ENCODE data around the gene RRP8. TPM values are rescaled to one million over a fixed set of nuclear protein-coding genes. Genes with fewer than 3 reads are reported as not detected.

Gene RRP8
- total RNA-seq, 1 experiment from 2014 or later: 17.4 TPM

GRCh38 chr11:6632116-6633073 lies 29.0 kb upstream of the RRP8 start:
- no peak for DNase-seq (ENCODE audit: low read depth)

GRCh38 chr11:6631361-6631890 lies 28.0 kb upstream of the RRP8 start:
- DNase-seq (ENCODE audit: low read depth): no peak

- no peak for DNase-seq (ENCODE audit: low read depth)
Measured at GRCh38 chr11:6630632-6631291, 27.3 kb upstream of the RRP8 start.

GRCh38 chr11:6629892-6630631 lies 26.6 kb upstream of the RRP8 start:
- no peak for DNase-seq (ENCODE audit: low read depth)

- DNase-seq (ENCODE audit: low read depth): no peak
Measured at GRCh38 chr11:6629573-6629891, 26.1 kb upstream of the RRP8 start.

GRCh38 chr11:6628526-6628925 lies 25.1 kb upstream of the RRP8 start:
- DNase-seq (ENCODE audit: low read depth): no peak

GRCh38 chr11:6627762-6628241 lies 24.4 kb upstream of the RRP8 start:
- no peak for DNase-seq (ENCODE audit: low read depth)

GRCh38 chr11:6626971-6627761 lies 23.8 kb upstream of the RRP8 start:
- no peak for DNase-seq (ENCODE audit: low read depth)

- DNase-seq (ENCODE audit: low read depth): no peak
Measured at GRCh38 chr11:6625832-6626420, 22.5 kb upstream of the RRP8 start.

- DNase-seq (ENCODE audit: low read depth): no peak
Measured at GRCh38 chr11:6625156-6625831, 21.9 kb upstream of the RRP8 start.

- no peak for DNase-seq (ENCODE audit: low read depth)
Measured at GRCh38 chr11:6623391-6624363, 20.3 kb upstream of the RRP8 start.

- no peak for DNase-seq (ENCODE audit: low read depth)
Measured at GRCh38 chr11:6622261-6623171, 19.1 kb upstream of the RRP8 start.

- DNase-seq (ENCODE audit: low read depth): no peak
Measured at GRCh38 chr11:6621711-6622211, 18.3 kb upstream of the RRP8 start.

- no peak for DNase-seq (ENCODE audit: low read depth)
Measured at GRCh38 chr11:6620636-6621035, 17.2 kb upstream of the RRP8 start.

- DNase-seq (ENCODE audit: low read depth): peak; percentile 92
Measured at GRCh38 chr11:6619004-6619745, 15.8 kb upstream of the RRP8 start, which contains the start of gene TPP1. Gene TPP1 (minus strand): TSS chr11:6619422. CDS start chr11:6619400, 22 bp downstream.

- DNase-seq (ENCODE audit: low read depth): peak; percentile 41
Measured at GRCh38 chr11:6618117-6619003, 14.9 kb upstream of the RRP8 start.
